ENCODE data around the gene ODC1.
"Not testable (repeated sequence)": the region's sequence is repeated elsewhere in the genome, so short reads cannot be mapped to it uniquely, and the experiment has no call there.

ODC1 gene

DNA sequence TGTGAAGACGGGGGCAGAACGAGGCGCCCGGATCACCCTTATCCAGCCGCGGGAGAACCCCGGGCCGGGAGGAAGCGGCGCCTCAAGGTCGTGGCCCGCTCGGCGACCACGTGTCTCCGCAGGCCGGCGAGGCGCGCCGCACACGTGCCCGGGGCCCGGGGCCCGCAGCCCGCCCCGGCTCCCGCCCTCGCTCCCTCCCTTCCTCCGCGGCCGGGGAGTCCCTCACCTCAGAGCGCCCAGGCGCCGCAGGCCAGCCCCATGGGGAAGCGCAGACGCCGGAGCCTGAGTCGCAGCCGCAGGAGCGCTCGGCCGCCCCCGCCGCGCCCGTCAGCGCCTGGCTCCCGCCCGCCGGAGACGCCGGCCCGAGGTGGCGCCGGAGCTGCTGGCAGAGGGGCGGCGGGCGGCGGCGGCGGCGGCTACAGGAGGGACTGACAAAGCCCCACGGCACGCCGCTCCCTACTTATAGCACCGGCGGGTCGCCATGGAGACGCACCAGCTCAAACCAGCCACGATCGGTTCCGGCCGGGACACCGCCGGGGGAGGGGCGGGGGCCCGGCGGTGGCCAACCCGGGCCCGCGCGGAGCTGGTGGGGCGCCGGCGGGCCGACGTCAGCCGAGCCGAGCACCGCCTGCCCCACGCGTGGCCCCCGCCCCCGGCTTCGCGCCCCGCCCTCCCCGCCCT, at the start of gene ODC1:
Gene ODC1 (minus strand): TSS at position 433 of the 681 bp plus-strand sequence. CDS start 3,295 bp downstream, outside the sequence.
- DNase-seq (ENCODE audit: low spot score): peak; percentile 97

GRCh38 chr2:10497797-10498251, 49.7 kb upstream of the ODC1 start:
- DNase-seq (ENCODE audit: low spot score): peak; percentile 91

GRCh38 chr2:10495988-10496313, 47.8 kb upstream of the ODC1 start:
- DNase-seq (ENCODE audit: low spot score): no peak

DNA sequence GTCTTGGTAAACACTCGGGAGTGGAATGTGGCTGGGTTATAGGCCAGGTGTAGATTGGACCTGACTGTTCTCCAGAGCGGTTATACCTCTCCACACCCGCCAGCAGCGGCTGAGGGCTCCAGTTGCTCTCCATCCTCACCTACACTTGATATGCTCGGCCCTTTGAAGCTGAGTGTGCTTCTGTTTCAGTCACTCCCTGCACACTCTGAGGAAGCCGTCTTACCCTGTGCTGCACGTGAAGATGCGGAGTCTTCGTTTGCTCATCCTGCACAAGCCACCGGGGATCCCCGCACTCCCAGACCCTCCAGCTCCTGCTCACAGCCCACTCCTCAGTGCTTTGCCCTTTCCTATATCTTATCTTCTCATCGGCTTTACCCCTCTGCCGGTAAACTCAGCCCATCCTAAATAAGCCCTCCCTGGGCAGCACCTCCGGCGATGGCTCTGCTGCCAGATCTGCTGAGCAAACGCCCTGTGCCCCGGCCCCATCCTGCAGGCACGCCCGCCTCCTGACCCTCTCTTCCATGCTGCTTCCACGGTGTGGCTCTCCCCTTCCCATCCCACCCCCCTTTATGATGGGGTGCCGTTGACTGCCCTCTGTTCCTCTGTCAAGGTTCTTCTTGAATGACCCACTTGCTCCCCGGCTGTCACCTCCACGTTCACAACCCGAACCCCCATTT, 47.3 kb upstream of the ODC1 start:
- DNase-seq (ENCODE audit: low spot score): no peak

- DNase-seq (ENCODE audit: low spot score): no peak
Measured at GRCh38 chr2:10494351-10495066, 46.4 kb upstream of the ODC1 start.

GRCh38 chr2:10493634-10494281, 45.6 kb upstream of the ODC1 start:
- DNase-seq (ENCODE audit: low spot score): peak; percentile 100

DNA sequence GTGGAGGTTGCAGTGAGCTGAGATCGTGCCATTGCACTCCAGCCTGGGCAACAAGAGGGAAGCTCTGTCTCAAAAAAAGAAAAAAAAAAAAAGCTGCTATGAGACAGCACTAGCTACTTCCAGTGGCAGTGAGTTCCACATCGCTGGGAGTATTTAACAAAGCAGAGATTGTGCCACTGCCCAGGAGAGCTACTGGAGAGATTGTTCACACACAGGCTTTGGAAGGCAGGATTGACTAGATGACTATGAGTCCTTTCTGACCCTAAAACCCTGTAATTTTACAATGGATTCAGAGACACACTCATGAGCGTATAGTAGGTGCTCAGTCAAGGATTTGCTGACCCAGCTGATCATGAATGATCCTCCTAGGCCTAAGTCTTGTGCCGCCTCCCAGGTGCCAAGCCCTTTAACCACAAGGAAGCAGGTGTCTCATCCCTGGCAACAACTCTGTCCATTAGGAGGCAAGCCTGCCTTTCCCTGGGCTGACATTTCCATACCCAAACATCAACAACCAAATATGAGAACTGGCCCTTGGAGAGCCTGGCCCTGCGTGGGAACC, 45.0 kb upstream of the ODC1 start:
- no peak for DNase-seq (ENCODE audit: low spot score)

DNA sequence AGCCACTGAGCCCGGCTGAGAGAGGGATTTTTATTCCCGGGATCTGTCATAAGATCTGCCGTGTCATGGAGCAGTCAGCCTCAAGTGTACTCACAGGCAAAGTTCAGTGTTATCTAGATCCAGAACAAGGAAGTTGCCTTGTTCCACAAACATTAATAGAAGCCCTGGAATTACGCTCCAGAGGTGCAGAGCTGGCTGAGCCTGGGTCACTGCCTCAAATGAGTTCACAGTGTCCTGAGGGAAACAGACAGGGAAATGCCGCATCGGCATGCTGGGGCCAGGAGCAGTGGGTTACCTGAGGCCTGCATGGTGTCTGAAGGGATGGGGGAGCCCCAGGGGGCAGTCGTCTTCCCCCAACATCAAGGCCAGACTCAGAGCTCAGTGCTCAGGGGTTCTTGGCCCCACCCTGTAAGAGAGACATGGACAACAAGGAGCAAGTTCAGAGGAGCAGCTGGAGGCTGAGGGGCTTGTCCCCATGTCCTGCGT, 42.7 kb upstream of the ODC1 start:
- peak; percentile 81 for DNase-seq (ENCODE audit: low spot score)

DNA sequence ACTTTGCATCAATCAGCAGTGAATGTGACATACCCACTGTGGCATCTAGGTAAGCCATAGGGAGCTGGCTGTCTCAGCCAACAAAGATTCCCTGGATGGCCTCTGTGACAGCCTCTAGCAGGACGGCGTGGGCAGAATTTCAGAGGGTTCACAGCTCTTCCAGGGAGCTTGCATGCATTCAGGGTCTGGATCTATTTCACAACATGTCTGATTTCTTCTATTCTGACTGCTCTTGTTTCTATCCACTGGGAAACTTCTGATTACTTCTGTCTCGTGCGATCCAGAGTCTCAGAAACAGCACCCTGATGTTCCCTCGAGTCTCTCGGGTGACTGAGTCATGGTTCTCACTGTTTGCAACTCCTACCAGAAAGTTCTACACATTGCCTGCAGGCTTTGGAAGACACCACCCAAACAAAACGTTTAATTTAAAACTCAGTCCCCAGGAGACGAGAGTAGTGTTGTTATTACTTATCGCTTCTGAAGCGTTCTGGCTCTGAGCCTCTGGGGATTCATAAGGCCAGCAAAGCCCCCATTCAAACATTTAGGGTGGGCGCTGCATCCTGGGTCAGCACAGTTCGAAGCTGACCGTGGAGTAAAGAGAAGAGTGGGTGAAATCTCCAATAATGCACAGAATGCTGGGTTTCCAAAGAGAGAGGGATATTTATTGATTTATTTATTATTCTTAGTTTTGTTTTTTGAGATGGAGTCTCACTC, 41.9 kb upstream of the ODC1 start:
- peak; percentile 47 for DNase-seq (ENCODE audit: low spot score)

GRCh38 chr2:10488142-10488541, 40.0 kb upstream of the ODC1 start:
- DNase-seq (ENCODE audit: low spot score): not testable (repeated sequence)

GRCh38 chr2:10487741-10488104, 39.6 kb upstream of the ODC1 start:
- not testable (repeated sequence) for DNase-seq (ENCODE audit: low spot score)

- DNase-seq (ENCODE audit: low spot score): peak; percentile 68
Measured at GRCh38 chr2:10487081-10487740, 39.1 kb upstream of the ODC1 start.

GRCh38 chr2:10486601-10487079, 38.5 kb upstream of the ODC1 start:
- no peak for DNase-seq (ENCODE audit: low spot score)

DNA sequence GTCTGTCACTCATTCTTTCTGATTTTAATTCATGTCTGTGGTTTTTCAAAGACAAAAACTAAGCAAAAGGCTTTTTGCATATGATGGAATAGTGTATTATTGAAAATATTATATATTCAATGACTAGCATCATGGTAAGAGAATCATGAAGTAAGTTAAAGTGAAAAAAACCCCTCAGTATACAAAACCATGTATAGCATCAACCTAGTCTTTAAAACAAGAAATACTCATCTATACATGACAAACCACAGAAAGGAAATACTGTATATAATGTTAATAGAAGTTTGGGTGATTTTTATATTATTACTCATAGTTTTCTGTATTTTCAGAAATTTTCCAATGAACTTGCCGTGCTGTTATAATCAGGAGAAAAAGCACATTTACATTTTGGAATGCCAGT, 38.0 kb upstream of the ODC1 start:
- no peak for DNase-seq (ENCODE audit: low spot score)

DNA sequence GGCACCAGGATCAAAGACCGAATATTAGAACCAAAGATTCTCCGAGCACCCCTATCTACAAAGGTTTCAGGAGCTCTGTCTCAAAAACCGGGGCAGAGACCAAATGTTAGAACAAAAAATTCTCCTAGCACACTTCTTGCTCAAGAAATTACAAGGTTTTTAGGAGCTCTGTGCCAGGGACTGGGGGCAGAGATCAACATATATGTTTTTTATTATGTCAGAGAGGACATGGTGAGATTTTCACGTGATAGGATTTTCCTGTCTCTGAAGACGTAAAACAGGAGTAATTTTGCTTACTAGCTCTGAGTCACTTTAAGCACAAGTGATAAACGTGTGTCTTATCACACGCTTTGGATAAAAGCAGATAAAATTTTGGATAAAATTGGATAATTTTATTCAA, 34.8 kb upstream of the ODC1 start:
- no peak for DNase-seq (ENCODE audit: low spot score)

- peak; percentile 68 for DNase-seq (ENCODE audit: low spot score)
Measured at GRCh38 chr2:10482460-10482859, 34.3 kb upstream of the ODC1 start.

GRCh38 chr2:10481666-10482157, 33.6 kb upstream of the ODC1 start:
- DNase-seq (ENCODE audit: low spot score): no peak

DNA sequence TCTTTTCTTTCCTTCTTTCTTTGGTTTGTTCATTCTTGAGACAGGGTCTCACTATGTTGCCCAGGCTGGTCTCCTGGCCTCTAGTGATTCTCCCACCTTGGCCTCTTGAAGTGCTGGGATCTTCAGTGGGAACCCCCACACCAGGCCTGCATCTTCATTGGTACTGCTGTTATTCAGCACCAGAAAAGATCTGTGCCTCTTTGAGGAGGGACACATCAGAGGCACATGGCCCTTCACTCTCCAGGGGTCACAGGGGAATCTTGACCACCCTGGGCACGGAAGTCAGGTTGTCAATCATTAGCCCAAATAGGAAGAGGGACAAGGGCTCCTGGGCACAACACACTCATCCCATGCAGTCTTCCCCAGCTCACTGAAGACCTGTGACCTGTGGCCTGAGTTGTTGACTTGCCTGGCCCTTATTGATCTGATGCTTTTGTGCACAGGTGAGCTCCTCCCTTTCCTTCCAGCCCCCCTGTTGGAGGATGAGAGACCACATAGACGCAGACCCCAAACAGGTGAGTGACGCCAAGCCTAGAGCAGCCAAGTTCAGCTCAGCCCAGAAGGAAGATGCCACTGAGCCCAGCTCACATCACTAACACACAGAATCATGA, 33.0 kb upstream of the ODC1 start:
- peak; percentile 19 for DNase-seq (ENCODE audit: low spot score)

DNA sequence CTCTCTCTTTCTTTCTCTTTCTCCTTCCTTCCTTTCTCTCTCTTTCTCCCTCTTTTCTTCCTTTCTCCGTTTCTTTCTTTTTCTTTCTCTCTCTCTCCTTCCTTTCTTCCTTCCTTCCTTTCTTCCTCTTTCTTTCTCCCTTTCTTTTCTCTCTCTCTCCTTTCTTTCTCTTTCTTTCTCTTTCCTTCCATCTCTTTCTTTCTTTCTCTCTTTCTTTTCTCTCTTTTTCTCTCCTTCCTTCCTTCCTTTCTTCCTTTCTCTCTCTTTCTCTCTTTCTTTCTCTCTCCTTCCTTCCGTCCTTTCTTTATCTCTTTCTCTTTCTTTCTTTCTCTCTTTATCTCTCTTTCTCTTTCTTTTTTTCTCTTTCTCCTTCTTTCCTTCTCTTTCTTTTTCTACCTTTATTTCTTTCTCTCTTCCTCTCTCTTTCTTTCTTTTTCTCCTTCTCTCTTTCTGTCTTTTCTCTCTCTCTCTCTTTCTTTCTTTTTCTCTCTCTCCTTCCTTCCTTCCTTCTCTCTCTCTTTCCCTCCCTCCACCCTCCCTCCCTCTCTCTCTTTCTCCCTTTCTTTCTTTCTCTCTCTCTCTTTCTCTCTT, 32.3 kb upstream of the ODC1 start:
- DNase-seq (ENCODE audit: low spot score): no peak

DNA sequence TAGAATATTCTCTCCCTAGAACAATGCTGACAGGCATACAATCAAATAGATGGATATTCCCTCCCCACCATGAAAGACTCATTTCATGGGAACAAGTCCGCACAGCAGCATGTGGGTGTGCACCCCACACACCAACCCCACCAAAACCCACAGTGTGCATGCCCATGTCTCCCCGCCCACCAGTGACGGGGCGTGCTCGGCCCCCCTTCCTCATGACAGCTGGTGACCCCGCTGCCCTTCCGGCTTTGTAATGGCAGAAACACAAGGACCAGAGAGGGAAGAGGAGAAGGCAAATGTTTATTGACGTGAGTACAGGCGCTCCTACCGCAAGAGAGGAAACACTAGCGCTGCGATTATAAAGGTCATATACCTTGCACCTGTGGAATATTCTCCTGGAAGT, 30.8 kb upstream of the ODC1 start:
- no peak for DNase-seq (ENCODE audit: low spot score)

Measured in kidney tubule cell (primary cell).